WTC11 (cell line): ENCODE results near the gene SRGN. TPM values are rescaled to one million over a fixed set of nuclear protein-coding genes. Genes with fewer than 3 reads are reported as not detected.

Experiments used
- ATAC-seq: fragments of 200-7000 bp; cut with Tn5 transposase; 2 replicates; pipeline ENCODE4 v1.10.0; 2021; ENCODE audit warnings: mild to moderate bottlenecking, moderate library complexity
- CTCF ChIA-PET: fragments of 300-600 bp; sonication (Branson Sonifier 250); formaldehyde crosslinking; loops from one replicate; lab custom pipeline; 2021; ENCODE audit warnings: antibody characterized with exemption; lab: Charles Lee
- POLR2A ChIA-PET: fragments of 350-600 bp; sonication (Branson Sonifier 250); formaldehyde crosslinking; loops from one replicate; lab custom pipeline; 2021; ENCODE audit warnings: antibody characterized with exemption; lab: Charles Lee
- DNase-seq: peaks from one replicate; pipeline ENCODE4 v3.0.0; 2021; ENCODE audit warnings: low spot score
- H3K27ac Mint-ChIP-seq: 2 replicates; pipeline ENCODE4 v1.8.0; 2021; ENCODE audit warnings: mixed read lengths
- H3K27me3 Mint-ChIP-seq: 2 replicates; pipeline ENCODE4 v1.8.0; 2021; ENCODE audit warnings: low read depth, mild to moderate bottlenecking, moderate library complexity, mixed read lengths
- H3K36me3 Mint-ChIP-seq: 2 replicates; pipeline ENCODE4 v1.8.0; 2021; ENCODE audit warnings: mixed read lengths
- H3K4me1 Mint-ChIP-seq: 2 replicates; pipeline ENCODE4 v1.8.0; 2022; ENCODE audit warnings: mixed read lengths
- H3K4me3 Mint-ChIP-seq: 2 replicates; pipeline ENCODE4 v1.8.0; 2021; ENCODE audit warnings: mild to moderate bottlenecking, moderate library complexity, mixed read lengths
- H3K9me3 Mint-ChIP-seq: 2 replicates; pipeline ENCODE4 v1.8.0; 2021; ENCODE audit warnings: mixed read lengths
- CDX4 ChIP-seq: fragments of 250-450 bp; sonication (Bioruptor Pico); IDR thresholded peaks from 2 replicates; pipeline ENCODE4 v1.9.0; 2021; ENCODE audit warnings: moderate library complexity, mild to moderate bottlenecking, inconsistent platforms, borderline replicate concordance
- CREM ChIP-seq: sonication (generic); formaldehyde crosslinking; IDR thresholded peaks from 2 replicates; pipeline ENCODE4 v1.8.1; 2022; ENCODE audit warnings: mild to moderate bottlenecking, missing genetic modification reagents, moderate library complexity
- EMX1 ChIP-seq: fragments of 250-450 bp; sonication (Bioruptor Pico); IDR thresholded peaks from 2 replicates; pipeline ENCODE4 v1.8.0; 2021; ENCODE audit warnings: mild to moderate bottlenecking
- ESRRA ChIP-seq: sonication (generic); formaldehyde crosslinking; IDR thresholded peaks from 2 replicates; pipeline ENCODE4 v1.8.1; 2022; ENCODE audit warnings: mild to moderate bottlenecking, missing genetic modification reagents, borderline replicate concordance
- GRHL2 ChIP-seq: fragments of 250-450 bp; sonication (Bioruptor Pico); IDR thresholded peaks from 2 replicates; pipeline ENCODE4 v1.8.0; 2022; ENCODE audit warnings: mild to moderate bottlenecking, moderate library complexity; ENCODE audit not compliant: insufficient replicate concordance, severe bottlenecking
- NR3C1 ChIP-seq: sonication (generic); formaldehyde crosslinking; conservative IDR thresholded peaks from 2 replicates; pipeline ENCODE4 v1.8.1; 2023; ENCODE audit warnings: low read depth, mild to moderate bottlenecking, missing genetic modification reagents
- SMAD3 ChIP-seq: sonication (generic); formaldehyde crosslinking; IDR thresholded peaks from 2 replicates; pipeline ENCODE4 v1.8.0; 2022; ENCODE audit warnings: missing genetic modification reagents, mild to moderate bottlenecking, borderline replicate concordance
- ZNF121 ChIP-seq: sonication (generic); formaldehyde crosslinking; IDR thresholded peaks from 2 replicates; pipeline ENCODE4 v1.8.0; 2023; ENCODE audit warnings: missing genetic modification reagents
- ZNF232 ChIP-seq: sonication (generic); formaldehyde crosslinking; IDR thresholded peaks from 2 replicates; pipeline ENCODE4 v1.8.0; 2022; ENCODE audit warnings: mild to moderate bottlenecking, missing genetic modification reagents
- ZNF396 ChIP-seq: fragments of 250-450 bp; sonication (Bioruptor Pico); IDR thresholded peaks from 2 replicates; pipeline ENCODE4 v1.8.0; 2021; ENCODE audit warnings: mild to moderate bottlenecking, moderate library complexity, borderline replicate concordance
- total RNA-seq: library from RNA; stranded (reverse); gene quantifications from 3 replicates; pipeline ENCODE4 v1.2.3, GENCODE V29; 2021
- TF ChIP-seq, protein P1 (sequence below): sonication (generic); formaldehyde crosslinking; conservative IDR thresholded peaks from 2 replicates; pipeline ENCODE4 v1.8.1; 2023; ENCODE audit warnings: mild to moderate bottlenecking, low read depth, missing genetic modification reagents, moderate library complexity
- TF ChIP-seq, protein P2 (sequence below): sonication (generic); formaldehyde crosslinking; IDR thresholded peaks from 2 replicates; pipeline ENCODE4 v1.8.0; 2022; ENCODE audit warnings: mild to moderate bottlenecking, missing genetic modification reagents
- TF ChIP-seq, protein P3 (sequence below): sonication (generic); formaldehyde crosslinking; IDR thresholded peaks from 2 replicates; pipeline ENCODE4 v1.8.0; 2022; ENCODE audit warnings: mild to moderate bottlenecking, missing genetic modification reagents
- TF ChIP-seq, protein P4 (sequence below): sonication (generic); formaldehyde crosslinking; IDR thresholded peaks from 2 replicates; pipeline ENCODE4 v1.8.0; 2022; ENCODE audit warnings: missing genetic modification reagents

The SRGN gene
- total RNA-seq, 1 experiment from 2014 or later = 1.4 TPM

- ChIA-PET CTCF (interaction anchor here (0.8 to 2.6 kb wide), 2 partner anchors 9 to 49 kb away, joined by 3 to 9 read pairs; no protein-coding TSS in a partner anchor), POLR2A (interaction anchor here (0.6 kb wide), 1 partner anchor 123 kb away, joined by 3 read pairs; no protein-coding TSS in a partner anchor)
- Mint-ChIP-seq H3K36me3 (no peaks in the 10 kb centered on the region), H3K27ac (no peak overlapping the region), H3K27me3 (no peaks in the 10 kb centered on the region), H3K4me1 (no peaks in the 10 kb centered on the region), H3K9me3 (no peaks in the 10 kb centered on the region), H3K4me3 (no peak overlapping the region)
- DNase-seq (no peak), ATAC-seq (no peak)
- no peak for TF ChIP-seq EMX1 (CRISPR knock-in tag)
- TF ChIP-seq, protein P1, sequence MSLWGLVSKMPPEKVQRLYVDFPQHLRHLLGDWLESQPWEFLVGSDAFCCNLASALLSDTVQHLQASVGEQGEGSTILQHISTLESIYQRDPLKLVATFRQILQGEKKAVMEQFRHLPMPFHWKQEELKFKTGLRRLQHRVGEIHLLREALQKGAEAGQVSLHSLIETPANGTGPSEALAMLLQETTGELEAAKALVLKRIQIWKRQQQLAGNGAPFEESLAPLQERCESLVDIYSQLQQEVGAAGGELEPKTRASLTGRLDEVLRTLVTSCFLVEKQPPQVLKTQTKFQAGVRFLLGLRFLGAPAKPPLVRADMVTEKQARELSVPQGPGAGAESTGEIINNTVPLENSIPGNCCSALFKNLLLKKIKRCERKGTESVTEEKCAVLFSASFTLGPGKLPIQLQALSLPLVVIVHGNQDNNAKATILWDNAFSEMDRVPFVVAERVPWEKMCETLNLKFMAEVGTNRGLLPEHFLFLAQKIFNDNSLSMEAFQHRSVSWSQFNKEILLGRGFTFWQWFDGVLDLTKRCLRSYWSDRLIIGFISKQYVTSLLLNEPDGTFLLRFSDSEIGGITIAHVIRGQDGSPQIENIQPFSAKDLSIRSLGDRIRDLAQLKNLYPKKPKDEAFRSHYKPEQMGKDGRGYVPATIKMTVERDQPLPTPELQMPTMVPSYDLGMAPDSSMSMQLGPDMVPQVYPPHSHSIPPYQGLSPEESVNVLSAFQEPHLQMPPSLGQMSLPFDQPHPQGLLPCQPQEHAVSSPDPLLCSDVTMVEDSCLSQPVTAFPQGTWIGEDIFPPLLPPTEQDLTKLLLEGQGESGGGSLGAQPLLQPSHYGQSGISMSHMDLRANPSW = no peak
- TF ChIP-seq ESRRA (CRISPR knock-in tag) = no peak
- TF ChIP-seq, protein P2, sequence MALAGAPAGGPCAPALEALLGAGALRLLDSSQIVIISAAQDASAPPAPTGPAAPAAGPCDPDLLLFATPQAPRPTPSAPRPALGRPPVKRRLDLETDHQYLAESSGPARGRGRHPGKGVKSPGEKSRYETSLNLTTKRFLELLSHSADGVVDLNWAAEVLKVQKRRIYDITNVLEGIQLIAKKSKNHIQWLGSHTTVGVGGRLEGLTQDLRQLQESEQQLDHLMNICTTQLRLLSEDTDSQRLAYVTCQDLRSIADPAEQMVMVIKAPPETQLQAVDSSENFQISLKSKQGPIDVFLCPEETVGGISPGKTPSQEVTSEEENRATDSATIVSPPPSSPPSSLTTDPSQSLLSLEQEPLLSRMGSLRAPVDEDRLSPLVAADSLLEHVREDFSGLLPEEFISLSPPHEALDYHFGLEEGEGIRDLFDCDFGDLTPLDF = no peak
- TF ChIP-seq, protein P3, sequence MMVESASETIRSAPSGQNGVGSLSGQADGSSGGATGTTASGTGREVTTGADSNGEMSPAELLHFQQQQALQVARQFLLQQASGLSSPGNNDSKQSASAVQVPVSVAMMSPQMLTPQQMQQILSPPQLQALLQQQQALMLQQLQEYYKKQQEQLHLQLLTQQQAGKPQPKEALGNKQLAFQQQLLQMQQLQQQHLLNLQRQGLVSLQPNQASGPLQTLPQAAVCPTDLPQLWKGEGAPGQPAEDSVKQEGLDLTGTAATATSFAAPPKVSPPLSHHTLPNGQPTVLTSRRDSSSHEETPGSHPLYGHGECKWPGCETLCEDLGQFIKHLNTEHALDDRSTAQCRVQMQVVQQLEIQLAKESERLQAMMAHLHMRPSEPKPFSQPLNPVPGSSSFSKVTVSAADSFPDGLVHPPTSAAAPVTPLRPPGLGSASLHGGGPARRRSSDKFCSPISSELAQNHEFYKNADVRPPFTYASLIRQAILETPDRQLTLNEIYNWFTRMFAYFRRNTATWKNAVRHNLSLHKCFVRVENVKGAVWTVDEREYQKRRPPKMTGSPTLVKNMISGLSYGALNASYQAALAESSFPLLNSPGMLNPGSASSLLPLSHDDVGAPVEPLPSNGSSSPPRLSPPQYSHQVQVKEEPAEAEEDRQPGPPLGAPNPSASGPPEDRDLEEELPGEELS (CRISPR knock-in tag) = no peak
- TF ChIP-seq, protein P4, sequence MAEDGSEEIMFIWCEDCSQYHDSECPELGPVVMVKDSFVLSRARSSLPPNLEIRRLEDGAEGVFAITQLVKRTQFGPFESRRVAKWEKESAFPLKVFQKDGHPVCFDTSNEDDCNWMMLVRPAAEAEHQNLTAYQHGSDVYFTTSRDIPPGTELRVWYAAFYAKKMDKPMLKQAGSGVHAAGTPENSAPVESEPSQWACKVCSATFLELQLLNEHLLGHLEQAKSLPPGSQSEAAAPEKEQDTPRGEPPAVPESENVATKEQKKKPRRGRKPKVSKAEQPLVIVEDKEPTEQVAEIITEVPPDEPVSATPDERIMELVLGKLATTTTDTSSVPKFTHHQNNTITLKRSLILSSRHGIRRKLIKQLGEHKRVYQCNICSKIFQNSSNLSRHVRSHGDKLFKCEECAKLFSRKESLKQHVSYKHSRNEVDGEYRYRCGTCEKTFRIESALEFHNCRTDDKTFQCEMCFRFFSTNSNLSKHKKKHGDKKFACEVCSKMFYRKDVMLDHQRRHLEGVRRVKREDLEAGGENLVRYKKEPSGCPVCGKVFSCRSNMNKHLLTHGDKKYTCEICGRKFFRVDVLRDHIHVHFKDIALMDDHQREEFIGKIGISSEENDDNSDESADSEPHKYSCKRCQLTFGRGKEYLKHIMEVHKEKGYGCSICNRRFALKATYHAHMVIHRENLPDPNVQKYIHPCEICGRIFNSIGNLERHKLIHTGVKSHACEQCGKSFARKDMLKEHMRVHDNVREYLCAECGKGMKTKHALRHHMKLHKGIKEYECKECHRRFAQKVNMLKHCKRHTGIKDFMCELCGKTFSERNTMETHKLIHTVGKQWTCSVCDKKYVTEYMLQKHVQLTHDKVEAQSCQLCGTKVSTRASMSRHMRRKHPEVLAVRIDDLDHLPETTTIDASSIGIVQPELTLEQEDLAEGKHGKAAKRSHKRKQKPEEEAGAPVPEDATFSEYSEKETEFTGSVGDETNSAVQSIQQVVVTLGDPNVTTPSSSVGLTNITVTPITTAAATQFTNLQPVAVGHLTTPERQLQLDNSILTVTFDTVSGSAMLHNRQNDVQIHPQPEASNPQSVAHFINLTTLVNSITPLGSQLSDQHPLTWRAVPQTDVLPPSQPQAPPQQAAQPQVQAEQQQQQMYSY (CRISPR knock-in tag) = no peak
- TF ChIP-seq GRHL2 = no peak
- no peak for TF ChIP-seq CREM (CRISPR knock-in tag)
- TF ChIP-seq NR3C1 (CRISPR knock-in tag) = no peak
- no peak for TF ChIP-seq ZNF232 (CRISPR knock-in tag)
- TF ChIP-seq ZNF121 (CRISPR knock-in tag) = no peak
- no peak for TF ChIP-seq SMAD3 (CRISPR knock-in tag)
- no peak for TF ChIP-seq ZNF396 (CRISPR knock-in tag)
- TF ChIP-seq CDX4 = no peak
Measured at GRCh38 chr10:69044546-69044945, 43.4 kb upstream of the SRGN start.
